ENCODE results near the gene AFDN.

DNA sequence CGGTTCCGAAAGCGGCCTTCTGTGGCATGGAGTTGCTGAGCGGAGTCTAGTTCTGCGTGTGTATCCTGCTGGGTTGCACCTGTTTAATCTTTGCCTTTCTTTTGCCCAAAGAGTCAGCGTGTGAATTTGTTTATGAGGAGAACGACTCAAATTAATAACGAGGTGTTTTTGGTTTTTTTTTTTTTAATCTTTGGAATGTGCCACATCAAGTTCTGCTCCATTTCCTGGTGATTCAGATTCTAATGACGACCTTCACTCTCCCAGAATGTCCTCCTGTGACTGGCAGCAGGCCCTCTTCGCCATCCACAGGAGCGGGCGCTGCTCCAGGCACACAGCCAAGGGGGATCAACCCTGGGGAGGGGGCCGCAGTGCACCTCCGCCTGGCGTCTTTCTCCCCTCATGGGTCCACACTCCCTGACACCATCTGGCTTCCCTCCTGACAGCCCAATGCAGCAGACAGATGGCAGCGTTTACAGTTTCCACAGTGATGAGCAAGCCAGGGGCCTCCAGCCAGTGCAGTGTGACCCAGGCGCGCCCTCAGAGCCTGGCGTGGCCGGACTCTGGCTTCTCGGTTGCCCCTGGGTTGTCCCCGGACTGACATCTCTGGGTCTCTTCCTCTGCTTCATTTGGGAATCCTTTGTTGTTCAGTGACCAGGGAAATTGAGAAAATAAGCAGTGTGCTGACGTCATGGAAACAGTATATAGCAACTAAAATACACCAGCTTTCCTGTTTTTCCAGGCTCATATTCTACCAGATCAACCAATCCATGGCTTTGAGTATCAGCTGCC is 27.5 kb upstream of the AFDN start:
- no peak for TF ChIP-seq POLR2AphosphoS5 (IDR thresholded peaks at IDR 0.05; ENCODE audit: low read depth, low read length)
- no peak for TF ChIP-seq JUND (IDR thresholded peaks at IDR 0.05)
- TF ChIP-seq, protein P1, sequence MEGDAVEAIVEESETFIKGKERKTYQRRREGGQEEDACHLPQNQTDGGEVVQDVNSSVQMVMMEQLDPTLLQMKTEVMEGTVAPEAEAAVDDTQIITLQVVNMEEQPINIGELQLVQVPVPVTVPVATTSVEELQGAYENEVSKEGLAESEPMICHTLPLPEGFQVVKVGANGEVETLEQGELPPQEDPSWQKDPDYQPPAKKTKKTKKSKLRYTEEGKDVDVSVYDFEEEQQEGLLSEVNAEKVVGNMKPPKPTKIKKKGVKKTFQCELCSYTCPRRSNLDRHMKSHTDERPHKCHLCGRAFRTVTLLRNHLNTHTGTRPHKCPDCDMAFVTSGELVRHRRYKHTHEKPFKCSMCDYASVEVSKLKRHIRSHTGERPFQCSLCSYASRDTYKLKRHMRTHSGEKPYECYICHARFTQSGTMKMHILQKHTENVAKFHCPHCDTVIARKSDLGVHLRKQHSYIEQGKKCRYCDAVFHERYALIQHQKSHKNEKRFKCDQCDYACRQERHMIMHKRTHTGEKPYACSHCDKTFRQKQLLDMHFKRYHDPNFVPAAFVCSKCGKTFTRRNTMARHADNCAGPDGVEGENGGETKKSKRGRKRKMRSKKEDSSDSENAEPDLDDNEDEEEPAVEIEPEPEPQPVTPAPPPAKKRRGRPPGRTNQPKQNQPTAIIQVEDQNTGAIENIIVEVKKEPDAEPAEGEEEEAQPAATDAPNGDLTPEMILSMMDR (IDR thresholded peaks at IDR 0.05), result no peak
